ENCODE results near the gene ADAM15. TPM values are rescaled to one million over a fixed set of nuclear protein-coding genes. Genes with fewer than 3 reads are reported as not detected.
A peak's percentile ranks its signal among the peaks of the same experiment; 100 is the strongest.

The ADAM15 gene
- total RNA-seq, 2 experiments from 2014 or later, result 17.2 to 20.1 TPM

DNA sequence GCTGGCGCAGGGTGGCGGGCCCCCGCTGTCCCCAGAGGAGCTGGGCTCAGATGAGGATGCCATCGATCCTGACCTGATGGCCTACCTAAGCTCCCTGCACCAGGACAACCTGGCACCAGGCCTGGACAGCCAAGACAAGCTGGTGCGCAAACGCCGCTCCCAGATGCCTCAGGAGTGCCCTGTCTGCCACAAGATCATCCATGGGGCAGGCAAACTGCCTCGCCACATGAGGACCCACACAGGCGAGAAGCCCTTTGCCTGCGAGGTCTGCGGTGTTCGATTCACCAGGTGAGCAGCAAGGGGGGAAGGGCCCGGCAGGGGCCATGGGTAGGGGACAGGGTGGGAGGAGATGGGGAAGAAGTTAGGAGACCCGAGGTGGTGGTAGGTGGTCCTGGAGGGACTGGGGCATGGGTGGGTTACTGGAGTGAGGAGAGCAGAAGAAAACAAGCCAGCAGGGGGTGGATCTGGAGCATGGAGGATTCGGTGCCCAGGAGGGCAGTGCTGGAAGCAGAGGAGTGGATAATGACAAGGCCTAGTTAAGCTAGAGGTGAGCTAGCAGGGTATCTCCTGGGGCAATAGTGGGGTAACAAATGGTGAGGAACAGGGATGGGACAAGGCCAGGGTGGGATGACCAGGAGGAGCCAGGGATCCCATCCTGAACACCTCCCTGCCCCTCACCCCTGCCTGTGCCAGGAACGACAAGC, 35.4 kb upstream of the ADAM15 start:
- no peak for ATAC-seq (ENCODE audit: poor library complexity)
- intact Hi-C loops (cut with DNase I, micrococcal nuclease), result loop anchor here (2.0 to 5.0 kb wide), 6 partner anchors 33 to 458 kb away; partner anchors contain the start of genes FLAD1 (in 1 of the 2) and UBE2Q1 (in 1 of the 2)
- H3K4me1 ChIP-seq (ENCODE audit: insufficient read depth, low read length), result peaks cover 93% of the 10 kb centered on the region
- peaks cover 54% of the 10 kb centered on the region for H3K36me3 ChIP-seq (ENCODE audit: insufficient read depth, low read length)
- ChIA-PET POLR2A (interaction anchor here (0.6 to 10.7 kb wide), 13 partner anchors 9 to 248 kb away, joined by 3 to 189 read pairs (median 22); partner anchors contain the start of genes ADAM15, CKS1B, FLAD1 and LENEP), CTCF (interaction anchor here (1.0 to 9.7 kb wide), 9 partner anchors 17 to 456 kb away, joined by 3 to 159 read pairs (median 47); partner anchors contain the start of genes CKS1B, FLAD1, LENEP and PBXIP1)
- no peak for DNase-seq
- Mint-ChIP-seq H3K4me3 (peak overlapping the region; percentile 55), H3K36me3 (ENCODE audit: low read depth) (peaks cover 33% of the 10 kb centered on the region), H3K9me3 (no peaks in the 10 kb centered on the region), H3K27ac (peak overlapping the region; percentile 92), H3K4me1 (ENCODE audit: low read depth) (peaks cover 82% of the 10 kb centered on the region), H3K27me3 (no peaks in the 10 kb centered on the region)
- no peaks in the 10 kb centered on the region for H3K27me3 ChIP-seq (ENCODE audit: control insufficient read depth in 1 of 2, insufficient read depth in 2 of 2, low read length in 2 of 2)
- TF ChIP-seq, protein P1, sequence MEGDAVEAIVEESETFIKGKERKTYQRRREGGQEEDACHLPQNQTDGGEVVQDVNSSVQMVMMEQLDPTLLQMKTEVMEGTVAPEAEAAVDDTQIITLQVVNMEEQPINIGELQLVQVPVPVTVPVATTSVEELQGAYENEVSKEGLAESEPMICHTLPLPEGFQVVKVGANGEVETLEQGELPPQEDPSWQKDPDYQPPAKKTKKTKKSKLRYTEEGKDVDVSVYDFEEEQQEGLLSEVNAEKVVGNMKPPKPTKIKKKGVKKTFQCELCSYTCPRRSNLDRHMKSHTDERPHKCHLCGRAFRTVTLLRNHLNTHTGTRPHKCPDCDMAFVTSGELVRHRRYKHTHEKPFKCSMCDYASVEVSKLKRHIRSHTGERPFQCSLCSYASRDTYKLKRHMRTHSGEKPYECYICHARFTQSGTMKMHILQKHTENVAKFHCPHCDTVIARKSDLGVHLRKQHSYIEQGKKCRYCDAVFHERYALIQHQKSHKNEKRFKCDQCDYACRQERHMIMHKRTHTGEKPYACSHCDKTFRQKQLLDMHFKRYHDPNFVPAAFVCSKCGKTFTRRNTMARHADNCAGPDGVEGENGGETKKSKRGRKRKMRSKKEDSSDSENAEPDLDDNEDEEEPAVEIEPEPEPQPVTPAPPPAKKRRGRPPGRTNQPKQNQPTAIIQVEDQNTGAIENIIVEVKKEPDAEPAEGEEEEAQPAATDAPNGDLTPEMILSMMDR (IDR thresholded peaks at IDR 0.05), result no peak
- peak overlapping the region; percentile 73 to 77 for H3K27ac ChIP-seq (ENCODE audit: low read depth in 1 of 2, low read length in 2 of 2)
- H3K9me3 ChIP-seq (ENCODE audit: control insufficient read depth in 1 of 2, insufficient read depth in 1 of 2, low read length in 2 of 2), result no peaks in the 10 kb centered on the region
- no peak overlapping the region for H3K4me3 ChIP-seq (ENCODE audit: low read length)

DNA sequence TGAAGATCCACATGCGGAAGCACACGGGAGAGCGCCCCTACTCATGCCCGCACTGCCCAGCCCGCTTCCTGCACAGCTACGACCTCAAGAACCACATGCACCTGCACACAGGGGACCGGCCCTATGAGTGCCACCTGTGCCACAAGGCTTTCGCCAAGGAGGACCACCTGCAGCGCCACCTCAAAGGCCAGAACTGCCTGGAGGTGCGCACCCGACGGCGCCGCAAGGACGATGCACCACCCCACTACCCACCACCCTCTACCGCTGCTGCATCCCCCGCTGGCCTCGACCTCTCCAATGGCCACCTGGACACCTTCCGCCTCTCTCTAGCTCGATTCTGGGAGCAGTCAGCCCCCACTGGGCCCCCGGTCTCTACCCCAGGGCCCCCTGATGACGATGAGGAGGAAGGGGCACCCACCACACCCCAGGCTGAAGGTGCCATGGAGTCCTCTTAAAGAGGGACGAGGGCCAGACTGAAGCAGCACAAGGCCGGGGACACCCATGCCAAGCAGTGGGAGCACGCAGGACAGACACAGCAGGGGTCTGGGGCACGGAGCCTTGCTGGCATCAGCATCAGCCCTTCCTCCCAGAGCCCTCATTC, 34.8 kb upstream of the ADAM15 start:
- Histone ChIP-seq H3K4me1 (ENCODE audit: insufficient read depth, low read length) (peaks cover 86% of the 10 kb centered on the region), H3K4me3 (ENCODE audit: low read length) (peak overlapping the region; percentile 7), H3K9me3 (ENCODE audit: control insufficient read depth in 1 of 2, insufficient read depth in 1 of 2, low read length in 2 of 2) (no peaks in the 10 kb centered on the region), H3K27ac (ENCODE audit: low read depth in 1 of 2, low read length in 2 of 2) (peak overlapping the region; percentile 73 to 77), H3K27me3 (ENCODE audit: control insufficient read depth in 1 of 2, insufficient read depth in 2 of 2, low read length in 2 of 2) (no peaks in the 10 kb centered on the region), H3K36me3 (ENCODE audit: insufficient read depth, low read length) (peaks cover 50% of the 10 kb centered on the region)
- peak overlapping the region; percentile 92 for H3K27ac Mint-ChIP-seq
- intact Hi-C loops (cut with DNase I, micrococcal nuclease), result loop anchor here (2.0 to 5.0 kb wide), 6 partner anchors 34 to 459 kb away; partner anchors contain the start of genes FLAD1 (in 1 of the 2) and UBE2Q1 (in 1 of the 2)
- TF ChIP-seq, protein P1 (IDR thresholded peaks at IDR 0.05), result no peak
- POLR2A ChIA-PET, result interaction anchor here (0.6 to 10.7 kb wide), 16 partner anchors 9 to 249 kb away, joined by 3 to 189 read pairs (median 13); partner anchors contain the start of genes ADAM15, CKS1B, FLAD1 and LENEP
- H3K36me3 Mint-ChIP-seq (ENCODE audit: low read depth), result peaks cover 33% of the 10 kb centered on the region
- H3K9me3 Mint-ChIP-seq, result no peaks in the 10 kb centered on the region
- no peaks in the 10 kb centered on the region for H3K27me3 Mint-ChIP-seq
- CTCF ChIA-PET, result interaction anchor here (1.0 to 9.7 kb wide), 15 partner anchors 9 to 457 kb away, joined by 3 to 159 read pairs (median 15); partner anchors contain the start of genes CKS1B, FLAD1, LENEP and PBXIP1
- peaks cover 79% of the 10 kb centered on the region for H3K4me1 Mint-ChIP-seq (ENCODE audit: low read depth)
- peak in 4 of 14 experiments; percentile 46 to 66 (median 56) for DNase-seq
- peak overlapping the region; percentile 55 for H3K4me3 Mint-ChIP-seq
- ATAC-seq (ENCODE audit: poor library complexity), result no peak

All from CD4-positive, alpha-beta T cell (primary cell).